Measurements from ENCODE around the gene SYCP3.

The SYCP3 gene

GRCh38 chr12:101777978-101778377 lies 38.7 kb upstream of the SYCP3 start:
- Histone ChIP-seq H3K27ac (peak overlapping the region; percentile 60; the same call in 1 of the 2 replicates), H3K4me2 (peak overlapping the region; percentile 25; the same call in 1 of the 2 replicates), H4K20me1 (no peaks in the 10 kb centered on the region), H3K27me3 (no peaks in the 10 kb centered on the region), H3K36me3 (0 out of 2 replicates have a peak, but pooled peaks cover 8% of the 10 kb centered on the region), H3K4me1 (peaks cover 62% of the 10 kb centered on the region), H3K4me3 (no peak overlapping the region), H3K9ac (no peak overlapping the region), H3K9me3 (no peaks in the 10 kb centered on the region)
- TF ChIP-seq Cebpa-rat (IDR thresholded peaks at IDR 0.05): no peak

- H4K20me1 ChIP-seq: no peaks in the 10 kb centered on the region
- no peak overlapping the region for H3K4me3 ChIP-seq
- H3K9ac ChIP-seq: no peak overlapping the region
- H3K4me1 ChIP-seq: peaks cover 62% of the 10 kb centered on the region
- no peaks in the 10 kb centered on the region for H3K27me3 ChIP-seq
- 0 out of 2 replicates have a peak, but pooled peaks cover 8% of the 10 kb centered on the region for H3K36me3 ChIP-seq
- TF ChIP-seq Cebpa-rat (IDR thresholded peaks at IDR 0.05): no peak
- H3K9me3 ChIP-seq: no peaks in the 10 kb centered on the region
- peak overlapping the region; percentile 60; the same call in 1 of the 2 replicates for H3K27ac ChIP-seq
- H3K4me2 ChIP-seq: peak overlapping the region; percentile 25
Observed at GRCh38 chr12:101777485-101777884, 38.2 kb upstream of the SYCP3 start.

- Histone ChIP-seq H3K4me1 (peaks cover 70% of the 10 kb centered on the region), H3K36me3 (0 out of 2 replicates have a peak, but pooled peaks cover 8% of the 10 kb centered on the region)
Observed at GRCh38 chr12:101775816-101776215, 36.6 kb upstream of the SYCP3 start.

DNA sequence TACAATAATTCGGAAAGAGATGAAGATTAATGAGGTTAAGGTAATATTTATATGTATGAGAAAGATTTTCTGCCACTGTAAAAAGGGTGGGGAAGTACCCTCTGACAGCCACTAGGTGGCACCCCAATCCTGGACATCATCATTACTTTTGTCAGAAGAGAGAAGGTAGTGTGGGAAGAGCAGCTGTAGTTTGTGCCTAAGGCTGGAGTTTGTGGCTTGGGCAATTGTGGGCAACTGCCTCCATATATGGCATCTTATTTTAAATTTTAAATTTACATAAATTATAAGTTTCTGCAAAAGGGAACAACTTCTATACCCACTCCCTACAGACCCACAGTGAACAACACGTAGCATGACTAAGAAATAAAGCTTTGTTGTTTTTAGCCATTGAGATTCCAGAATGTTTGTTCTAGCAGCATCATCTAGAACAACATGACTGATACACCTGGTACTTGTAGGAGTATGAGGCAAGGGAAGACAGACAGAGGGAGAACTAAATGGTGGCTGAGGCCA lies 34.4 kb upstream of the SYCP3 start:
- H3K4me3 ChIP-seq: no peak overlapping the region
- H4K20me1 ChIP-seq: no peaks in the 10 kb centered on the region
- H3K27ac ChIP-seq: no peak overlapping the region
- H3K36me3 ChIP-seq: peaks cover 8% of the 10 kb centered on the region; the same call in 1 of the 2 replicates
- peaks cover 61% of the 10 kb centered on the region for H3K4me1 ChIP-seq
- no peak for TF ChIP-seq Cebpa-rat (IDR thresholded peaks at IDR 0.05)
- H3K27me3 ChIP-seq: no peaks in the 10 kb centered on the region
- H3K9me3 ChIP-seq: no peaks in the 10 kb centered on the region
- no peak overlapping the region for H3K4me2 ChIP-seq
- H3K9ac ChIP-seq: no peak overlapping the region

More at GRCh38 chr12:101775816-101776215, 36.6 kb upstream of the SYCP3 start:
- H3K27me3 ChIP-seq: no peaks in the 10 kb centered on the region
- H3K27ac ChIP-seq: peak overlapping the region; percentile 60
- peak overlapping the region; percentile 52; the same call in 1 of the 2 replicates for H3K9ac ChIP-seq
- H3K9me3 ChIP-seq: no peaks in the 10 kb centered on the region
- TF ChIP-seq Cebpa-rat (IDR thresholded peaks at IDR 0.05): no peak
- peak overlapping the region; percentile 76 for H3K4me2 ChIP-seq
- H4K20me1 ChIP-seq: no peaks in the 10 kb centered on the region
- H3K4me3 ChIP-seq: no peak overlapping the region

DNA sequence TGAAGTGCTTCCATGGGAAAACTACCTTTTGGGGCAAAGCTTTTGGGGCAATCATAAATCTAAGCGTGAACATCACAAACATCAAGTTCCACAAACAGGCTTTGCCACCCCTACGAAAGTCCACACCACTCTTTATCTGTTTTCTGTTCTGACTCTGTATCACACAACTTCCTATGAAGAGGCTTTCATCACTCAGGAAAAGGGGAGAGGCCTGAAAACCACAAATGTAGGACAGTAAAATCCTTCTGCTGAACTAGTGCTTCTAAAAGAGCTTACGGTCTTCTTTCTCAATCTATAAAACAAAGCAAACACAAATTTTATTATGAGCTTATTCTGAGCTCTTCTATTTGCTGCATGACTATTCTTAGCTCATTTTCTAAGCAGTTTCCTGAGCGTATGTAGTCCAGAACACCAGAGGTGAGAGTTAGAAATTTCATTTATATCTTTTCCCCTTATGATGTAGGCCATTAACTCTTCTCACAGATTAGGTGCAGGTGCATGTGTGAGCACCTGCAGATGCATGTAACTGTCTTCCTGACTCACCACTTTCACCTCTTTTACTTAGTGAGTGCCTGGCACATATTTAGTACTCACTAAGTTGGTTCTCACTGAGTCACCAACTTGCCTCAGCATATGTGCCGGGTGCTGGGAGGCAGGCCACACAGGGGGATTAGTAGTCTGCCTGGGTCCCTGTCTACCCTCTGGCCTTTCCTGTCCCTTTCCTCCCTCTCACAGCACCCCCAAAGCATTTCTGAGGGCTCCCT lies 32.9 kb upstream of the SYCP3 start:
- peaks cover 13% of the 10 kb centered on the region for H3K36me3 ChIP-seq
- TF ChIP-seq Cebpa-rat (IDR thresholded peaks at IDR 0.05): no peak
- peaks cover 52% of the 10 kb centered on the region for H3K4me1 ChIP-seq
- H3K27me3 ChIP-seq: no peaks in the 10 kb centered on the region
- H3K9ac ChIP-seq: peak overlapping the region; percentile 56
- H3K4me2 ChIP-seq: peak overlapping the region; percentile 62
- H3K9me3 ChIP-seq: no peaks in the 10 kb centered on the region
- no peak overlapping the region for H3K4me3 ChIP-seq
- H3K27ac ChIP-seq: peak overlapping the region; percentile 75
- H4K20me1 ChIP-seq: no peaks in the 10 kb centered on the region

DNA sequence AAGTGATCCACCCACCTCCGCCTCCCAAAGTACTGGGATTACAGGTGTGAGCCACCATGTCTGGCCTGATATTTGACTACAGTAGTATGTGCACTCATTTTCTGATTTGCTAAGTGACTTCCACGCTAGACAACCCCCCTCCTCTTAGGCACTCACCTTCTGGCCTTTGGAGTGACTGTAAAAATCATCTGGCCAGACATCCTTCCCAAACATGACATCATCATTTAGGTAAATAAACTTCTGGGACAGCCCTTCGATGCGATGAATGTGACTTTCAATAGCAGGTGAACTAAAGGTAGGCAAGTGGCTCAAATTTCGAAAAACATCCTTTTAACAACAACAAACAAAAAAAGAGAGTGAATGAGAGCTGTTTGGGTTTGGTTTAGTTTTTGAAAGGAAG lies 30.6 kb upstream of the SYCP3 start:
- Histone ChIP-seq H3K36me3 (peaks cover 18% of the 10 kb centered on the region), H3K27ac (no peak overlapping the region), H3K27me3 (no peaks in the 10 kb centered on the region), H3K4me1 (peaks cover 29% of the 10 kb centered on the region), H4K20me1 (no peaks in the 10 kb centered on the region), H3K9me3 (no peaks in the 10 kb centered on the region), H3K4me3 (no peak overlapping the region), H3K4me2 (no peak overlapping the region), H3K9ac (no peak overlapping the region)
- TF ChIP-seq Cebpa-rat (IDR thresholded peaks at IDR 0.05): no peak

GRCh38 chr12:101768781-101769180 lies 29.5 kb upstream of the SYCP3 start:
- Histone ChIP-seq H3K4me3 (no peak overlapping the region), H3K4me1 (peaks cover 23% of the 10 kb centered on the region), H3K4me2 (no peak overlapping the region), H3K9me3 (no peaks in the 10 kb centered on the region), H4K20me1 (no peaks in the 10 kb centered on the region), H3K9ac (no peak overlapping the region), H3K27ac (no peak overlapping the region), H3K36me3 (peaks cover 18% of the 10 kb centered on the region), H3K27me3 (no peaks in the 10 kb centered on the region)
- TF ChIP-seq Cebpa-rat (IDR thresholded peaks at IDR 0.05): no peak

DNA sequence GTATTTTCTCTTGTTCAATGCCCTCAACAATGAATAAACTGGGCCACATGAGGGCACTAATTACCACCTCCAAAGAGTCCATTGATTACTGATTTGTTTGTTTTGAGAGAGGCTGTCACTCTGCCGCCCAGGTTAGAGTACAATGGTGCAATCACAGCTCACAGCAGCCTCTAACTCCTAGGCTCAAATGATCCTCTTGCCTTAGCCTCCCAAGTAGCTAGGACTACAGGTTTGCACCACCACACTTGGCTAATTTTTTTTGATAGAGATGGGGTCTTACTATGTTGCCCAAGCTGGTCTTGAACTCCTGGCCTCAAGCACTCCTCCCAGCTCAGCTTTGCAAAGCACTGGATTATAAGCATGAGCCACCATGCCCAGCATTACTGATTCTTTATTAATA lies 28.3 kb upstream of the SYCP3 start:
- no peak for TF ChIP-seq Cebpa-rat (IDR thresholded peaks at IDR 0.05)
- Histone ChIP-seq H3K4me1 (peaks cover 12% of the 10 kb centered on the region), H3K27me3 (no peaks in the 10 kb centered on the region), H4K20me1 (no peaks in the 10 kb centered on the region), H3K4me2 (no peak overlapping the region), H3K27ac (no peak overlapping the region), H3K4me3 (no peak overlapping the region), H3K9me3 (no peaks in the 10 kb centered on the region), H3K9ac (no peak overlapping the region), H3K36me3 (peaks cover 18% of the 10 kb centered on the region)

DNA sequence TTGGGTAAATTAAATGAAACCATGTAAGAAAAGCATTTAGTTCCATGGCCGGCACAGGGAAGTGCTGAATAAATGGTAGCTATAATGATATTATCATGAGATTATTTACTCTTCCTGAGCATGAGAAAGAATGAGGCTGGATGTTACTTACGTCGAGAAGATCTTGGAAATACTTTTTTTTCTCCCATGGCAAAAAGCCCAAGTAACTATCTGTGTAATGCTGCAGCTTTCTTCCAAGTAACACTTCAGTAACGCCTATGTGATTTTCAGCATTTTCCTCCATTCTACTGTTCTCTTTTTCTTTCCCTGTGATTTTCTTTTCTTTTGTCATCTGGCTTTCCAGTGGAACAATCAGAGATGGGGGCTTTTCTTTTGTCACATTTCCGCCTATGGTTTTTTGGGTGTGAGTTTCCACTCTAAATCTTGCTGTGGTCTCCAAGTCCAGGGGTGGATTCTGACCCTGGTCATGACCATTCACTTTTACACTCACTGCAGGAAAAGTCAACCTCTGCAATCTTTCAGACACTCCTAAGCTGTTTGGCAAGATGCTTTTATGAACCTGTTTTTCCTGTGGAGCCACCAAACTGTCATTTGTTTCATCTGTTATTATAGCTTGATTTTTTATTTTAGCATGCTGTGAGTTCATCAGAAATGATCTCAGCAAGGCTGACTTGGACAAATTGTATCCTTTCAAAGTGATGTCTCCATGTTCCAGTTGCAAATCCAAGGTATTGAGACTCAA lies 25.0 kb upstream of the SYCP3 start:
- H3K9ac ChIP-seq: no peak overlapping the region
- no peaks in the 10 kb centered on the region for H3K27me3 ChIP-seq
- no peaks in the 10 kb centered on the region for H4K20me1 ChIP-seq
- H3K9me3 ChIP-seq: no peaks in the 10 kb centered on the region
- peaks cover 10% of the 10 kb centered on the region for H3K36me3 ChIP-seq
- TF ChIP-seq Cebpa-rat (IDR thresholded peaks at IDR 0.05): no peak
- no peaks in the 10 kb centered on the region for H3K4me1 ChIP-seq
- no peak overlapping the region for H3K4me2 ChIP-seq
- H3K27ac ChIP-seq: no peak overlapping the region
- H3K4me3 ChIP-seq: no peak overlapping the region

Data from BLaER1 (cell line).